GM23248 (cell line): ENCODE data around the gene PYY.

Experiments
- EZH2 ChIP-seq: fragments of 200-600 bp; sonication (generic); IDR thresholded peaks from 2 replicates; pipeline ENCODE4 v1.6.1; 2018; ENCODE audit warnings: antibody characterized with exemption, mild to moderate bottlenecking; ENCODE audit not compliant: insufficient read depth, poor library complexity, severe bottlenecking
- EZH2phosphoT487 ChIP-seq: fragments of 200-600 bp; sonication (generic); IDR thresholded peaks from 2 replicates; pipeline ENCODE4 v1.6.1; 2018; ENCODE audit warnings: antibody characterized with exemption, moderate library complexity, mild to moderate bottlenecking, low read depth; ENCODE audit not compliant: insufficient read depth

DNA sequence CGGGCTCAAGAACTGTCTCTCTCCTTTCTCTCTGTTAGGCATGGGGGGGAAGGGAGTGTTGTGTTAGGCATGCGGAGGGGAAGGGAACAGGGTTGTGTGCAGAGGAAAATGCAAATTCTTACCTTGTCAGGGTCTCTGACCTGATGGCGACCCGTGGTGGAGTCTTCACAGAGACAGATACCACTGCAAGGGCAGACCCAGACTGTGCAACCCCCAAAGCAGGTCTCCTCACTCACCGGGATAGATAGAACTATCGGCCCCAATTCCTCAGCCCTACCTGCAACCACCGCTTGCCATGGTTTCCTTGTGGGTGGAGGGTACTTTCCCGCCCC is 36.8 kb downstream of the PYY start:
- TF ChIP-seq EZH2, result no peak
- TF ChIP-seq EZH2phosphoT487, result no peak
